ENCODE measurements around the gene JUN. TPM values are rescaled to one million over a fixed set of nuclear protein-coding genes. Genes with fewer than 3 reads are reported as not detected.

JUN gene
- total RNA-seq, 1 experiment from 2014 or later = 15.9 TPM

DNA sequence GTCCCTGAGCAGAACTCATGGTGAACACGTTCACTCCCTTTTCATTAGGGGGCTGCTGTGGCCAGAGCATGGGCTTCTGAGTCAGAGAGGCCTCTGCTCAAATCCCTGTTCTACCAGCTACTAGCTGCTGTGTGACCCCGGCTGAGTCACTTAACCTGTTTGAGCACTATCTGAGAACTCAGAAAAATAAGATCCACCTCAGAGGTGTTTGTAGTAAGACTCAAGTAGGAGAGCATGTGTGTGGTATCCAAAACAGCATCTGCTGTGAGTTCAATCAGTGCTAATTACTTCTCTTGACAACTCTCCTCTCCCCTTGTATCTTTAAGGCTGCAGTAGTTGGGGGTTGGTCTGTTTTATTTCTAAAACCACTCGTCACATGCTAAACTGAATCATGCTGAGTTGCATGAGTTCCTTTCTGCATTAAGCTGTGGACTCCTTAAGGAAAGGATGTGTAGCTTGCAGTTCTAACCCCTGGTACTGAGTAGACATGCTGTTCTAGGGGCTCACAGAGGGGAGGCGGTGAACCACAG, 39.7 kb upstream of the JUN start:
- Mint-ChIP-seq H3K4me1 (peaks cover 5% of the 10 kb centered on the region), H3K4me3 (no peak overlapping the region), H3K9me3 (peaks cover 27% of the 10 kb centered on the region), H3K27me3 (ENCODE audit: low read depth) (peaks cover 3% of the 10 kb centered on the region; the same call in 1 of the 2 replicates), H3K27ac (no peak overlapping the region), H3K36me3 (peaks cover 24% of the 10 kb centered on the region)
- ChIA-PET CTCF (no interaction called here), POLR2A (no interaction called here)
- TF ChIP-seq KAT7 (CRISPR knock-in tag; IDR thresholded peaks at IDR 0.05; ENCODE audit: borderline replicate concordance) = no peak
- ATAC-seq (peak; percentile 60), DNase-seq (ENCODE audit: low spot score) (no peak)

DNA sequence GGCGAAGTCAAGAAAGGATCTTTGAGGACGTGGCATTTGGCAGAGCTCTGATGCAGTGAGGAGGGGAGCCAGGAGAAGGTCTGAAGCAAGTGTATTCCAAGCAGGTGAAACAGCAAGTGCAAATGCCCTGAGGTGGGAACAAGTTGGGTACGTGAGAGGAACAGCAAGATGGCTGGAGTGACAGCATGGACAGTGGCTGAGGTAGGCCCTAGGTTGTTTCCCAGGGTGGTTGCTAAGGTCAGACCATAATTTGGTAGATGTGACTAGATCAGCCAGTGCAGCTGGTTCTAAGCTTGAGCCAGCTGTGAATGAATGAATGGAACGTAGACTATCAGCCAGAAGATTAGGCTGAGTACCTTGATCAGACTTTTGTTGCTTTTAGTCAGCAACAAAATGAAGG, 37.5 kb upstream of the JUN start:
- ChIA-PET CTCF (no interaction called here), POLR2A (no interaction called here)
- ATAC-seq (no peak), DNase-seq (ENCODE audit: low spot score) (no peak)
- Mint-ChIP-seq H3K27ac (no peak overlapping the region), H3K27me3 (ENCODE audit: low read depth) (peaks cover 3% of the 10 kb centered on the region; the same call in 1 of the 2 replicates), H3K9me3 (peaks cover 5% of the 10 kb centered on the region), H3K4me1 (peaks cover 9% of the 10 kb centered on the region), H3K36me3 (peaks cover 4% of the 10 kb centered on the region; the same call in 1 of the 2 replicates), H3K4me3 (no peak overlapping the region)
- TF ChIP-seq ZNF138 (CRISPR knock-in tag; conservative IDR thresholded peaks at IDR 0.05) (no peak), PRRX2 (CRISPR knock-in tag; IDR thresholded peaks at IDR 0.05) (no peak), GRHL2 (CRISPR knock-in tag; IDR thresholded peaks at IDR 0.05; ENCODE audit: insufficient replicate concordance, severe bottlenecking) (no peak), FOXJ3 (CRISPR knock-in tag; IDR thresholded peaks at IDR 0.05; ENCODE audit: borderline replicate concordance) (no peak), NFATC4 (CRISPR knock-in tag; IDR thresholded peaks at IDR 0.05) (no peak), NR3C1 (CRISPR knock-in tag; conservative IDR thresholded peaks at IDR 0.05; ENCODE audit: low read depth) (no peak), RELA (CRISPR knock-in tag; IDR thresholded peaks at IDR 0.05; ENCODE audit: borderline replicate concordance) (no peak)
- TF ChIP-seq, protein P1, sequence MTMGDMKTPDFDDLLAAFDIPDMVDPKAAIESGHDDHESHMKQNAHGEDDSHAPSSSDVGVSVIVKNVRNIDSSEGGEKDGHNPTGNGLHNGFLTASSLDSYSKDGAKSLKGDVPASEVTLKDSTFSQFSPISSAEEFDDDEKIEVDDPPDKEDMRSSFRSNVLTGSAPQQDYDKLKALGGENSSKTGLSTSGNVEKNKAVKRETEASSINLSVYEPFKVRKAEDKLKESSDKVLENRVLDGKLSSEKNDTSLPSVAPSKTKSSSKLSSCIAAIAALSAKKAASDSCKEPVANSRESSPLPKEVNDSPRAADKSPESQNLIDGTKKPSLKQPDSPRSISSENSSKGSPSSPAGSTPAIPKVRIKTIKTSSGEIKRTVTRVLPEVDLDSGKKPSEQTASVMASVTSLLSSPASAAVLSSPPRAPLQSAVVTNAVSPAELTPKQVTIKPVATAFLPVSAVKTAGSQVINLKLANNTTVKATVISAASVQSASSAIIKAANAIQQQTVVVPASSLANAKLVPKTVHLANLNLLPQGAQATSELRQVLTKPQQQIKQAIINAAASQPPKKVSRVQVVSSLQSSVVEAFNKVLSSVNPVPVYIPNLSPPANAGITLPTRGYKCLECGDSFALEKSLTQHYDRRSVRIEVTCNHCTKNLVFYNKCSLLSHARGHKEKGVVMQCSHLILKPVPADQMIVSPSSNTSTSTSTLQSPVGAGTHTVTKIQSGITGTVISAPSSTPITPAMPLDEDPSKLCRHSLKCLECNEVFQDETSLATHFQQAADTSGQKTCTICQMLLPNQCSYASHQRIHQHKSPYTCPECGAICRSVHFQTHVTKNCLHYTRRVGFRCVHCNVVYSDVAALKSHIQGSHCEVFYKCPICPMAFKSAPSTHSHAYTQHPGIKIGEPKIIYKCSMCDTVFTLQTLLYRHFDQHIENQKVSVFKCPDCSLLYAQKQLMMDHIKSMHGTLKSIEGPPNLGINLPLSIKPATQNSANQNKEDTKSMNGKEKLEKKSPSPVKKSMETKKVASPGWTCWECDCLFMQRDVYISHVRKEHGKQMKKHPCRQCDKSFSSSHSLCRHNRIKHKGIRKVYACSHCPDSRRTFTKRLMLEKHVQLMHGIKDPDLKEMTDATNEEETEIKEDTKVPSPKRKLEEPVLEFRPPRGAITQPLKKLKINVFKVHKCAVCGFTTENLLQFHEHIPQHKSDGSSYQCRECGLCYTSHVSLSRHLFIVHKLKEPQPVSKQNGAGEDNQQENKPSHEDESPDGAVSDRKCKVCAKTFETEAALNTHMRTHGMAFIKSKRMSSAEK (CRISPR knock-in tag; IDR thresholded peaks at IDR 0.05; ENCODE audit: borderline replicate concordance) = no peak
- TF ChIP-seq, protein P2, sequence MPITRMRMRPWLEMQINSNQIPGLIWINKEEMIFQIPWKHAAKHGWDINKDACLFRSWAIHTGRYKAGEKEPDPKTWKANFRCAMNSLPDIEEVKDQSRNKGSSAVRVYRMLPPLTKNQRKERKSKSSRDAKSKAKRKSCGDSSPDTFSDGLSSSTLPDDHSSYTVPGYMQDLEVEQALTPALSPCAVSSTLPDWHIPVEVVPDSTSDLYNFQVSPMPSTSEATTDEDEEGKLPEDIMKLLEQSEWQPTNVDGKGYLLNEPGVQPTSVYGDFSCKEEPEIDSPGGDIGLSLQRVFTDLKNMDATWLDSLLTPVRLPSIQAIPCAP (CRISPR knock-in tag; IDR thresholded peaks at IDR 0.05) = no peak
- TF ChIP-seq, protein P3, sequence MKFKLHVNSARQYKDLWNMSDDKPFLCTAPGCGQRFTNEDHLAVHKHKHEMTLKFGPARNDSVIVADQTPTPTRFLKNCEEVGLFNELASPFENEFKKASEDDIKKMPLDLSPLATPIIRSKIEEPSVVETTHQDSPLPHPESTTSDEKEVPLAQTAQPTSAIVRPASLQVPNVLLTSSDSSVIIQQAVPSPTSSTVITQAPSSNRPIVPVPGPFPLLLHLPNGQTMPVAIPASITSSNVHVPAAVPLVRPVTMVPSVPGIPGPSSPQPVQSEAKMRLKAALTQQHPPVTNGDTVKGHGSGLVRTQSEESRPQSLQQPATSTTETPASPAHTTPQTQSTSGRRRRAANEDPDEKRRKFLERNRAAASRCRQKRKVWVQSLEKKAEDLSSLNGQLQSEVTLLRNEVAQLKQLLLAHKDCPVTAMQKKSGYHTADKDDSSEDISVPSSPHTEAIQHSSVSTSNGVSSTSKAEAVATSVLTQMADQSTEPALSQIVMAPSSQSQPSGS (CRISPR knock-in tag; IDR thresholded peaks at IDR 0.05; ENCODE audit: borderline replicate concordance, low read depth) = no peak

DNA sequence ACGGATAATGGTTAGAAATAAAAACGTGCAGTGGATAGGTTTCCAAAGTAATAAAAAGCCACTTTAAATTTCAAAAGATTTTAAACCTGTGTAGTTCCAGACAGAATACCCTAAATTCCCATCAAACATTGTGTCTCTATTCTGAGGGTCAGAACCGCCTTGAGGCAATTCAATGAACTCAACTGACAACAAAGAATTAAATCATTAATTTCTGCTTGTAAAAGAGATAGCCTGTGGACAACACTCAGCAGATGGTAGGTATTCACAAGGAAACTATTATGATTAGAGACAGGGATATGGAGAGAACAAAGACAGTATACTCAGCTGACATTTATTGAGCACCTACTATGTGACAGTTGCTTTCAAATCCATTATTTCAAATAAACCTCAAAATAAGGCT, 35.1 kb upstream of the JUN start:
- H3K36me3 Mint-ChIP-seq = no peaks in the 10 kb centered on the region
- ChIA-PET POLR2A (interaction anchor here (1.9 kb wide), 1 partner anchor 35 kb away, joined by 5 read pairs; the partner anchor contains the start of gene JUN), CTCF (no interaction called here)
- no peaks in the 10 kb centered on the region for H3K9me3 Mint-ChIP-seq
- H3K27ac Mint-ChIP-seq = no peak overlapping the region
- H3K27me3 Mint-ChIP-seq (ENCODE audit: low read depth) = peaks cover 21% of the 10 kb centered on the region
- ATAC-seq (no peak), DNase-seq (ENCODE audit: low spot score) (no peak)
- no peak overlapping the region for H3K4me3 Mint-ChIP-seq
- peaks cover 23% of the 10 kb centered on the region for H3K4me1 Mint-ChIP-seq
- TF ChIP-seq, protein P4, sequence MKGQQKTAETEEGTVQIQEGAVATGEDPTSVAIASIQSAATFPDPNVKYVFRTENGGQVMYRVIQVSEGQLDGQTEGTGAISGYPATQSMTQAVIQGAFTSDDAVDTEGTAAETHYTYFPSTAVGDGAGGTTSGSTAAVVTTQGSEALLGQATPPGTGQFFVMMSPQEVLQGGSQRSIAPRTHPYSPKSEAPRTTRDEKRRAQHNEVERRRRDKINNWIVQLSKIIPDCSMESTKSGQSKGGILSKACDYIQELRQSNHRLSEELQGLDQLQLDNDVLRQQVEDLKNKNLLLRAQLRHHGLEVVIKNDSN (CRISPR knock-in tag; IDR thresholded peaks at IDR 0.05) = no peak
- TF ChIP-seq, protein P5, sequence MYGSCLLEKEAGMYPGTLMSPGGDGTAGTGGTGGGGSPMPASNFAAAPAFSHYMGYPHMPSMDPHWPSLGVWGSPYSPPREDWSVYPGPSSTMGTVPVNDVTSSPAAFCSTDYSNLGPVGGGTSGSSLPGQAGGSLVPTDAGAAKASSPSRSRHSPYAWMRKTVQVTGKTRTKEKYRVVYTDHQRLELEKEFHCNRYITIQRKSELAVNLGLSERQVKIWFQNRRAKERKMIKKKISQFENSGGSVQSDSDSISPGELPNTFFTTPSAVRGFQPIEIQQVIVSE (CRISPR knock-in tag; IDR thresholded peaks at IDR 0.05; ENCODE audit: borderline replicate concordance) = no peak
- TF ChIP-seq ZNF121 (CRISPR knock-in tag; IDR thresholded peaks at IDR 0.05) = no peak
- no peak for TF ChIP-seq EMX1 (CRISPR knock-in tag; IDR thresholded peaks at IDR 0.05)
- TF ChIP-seq, protein P6, sequence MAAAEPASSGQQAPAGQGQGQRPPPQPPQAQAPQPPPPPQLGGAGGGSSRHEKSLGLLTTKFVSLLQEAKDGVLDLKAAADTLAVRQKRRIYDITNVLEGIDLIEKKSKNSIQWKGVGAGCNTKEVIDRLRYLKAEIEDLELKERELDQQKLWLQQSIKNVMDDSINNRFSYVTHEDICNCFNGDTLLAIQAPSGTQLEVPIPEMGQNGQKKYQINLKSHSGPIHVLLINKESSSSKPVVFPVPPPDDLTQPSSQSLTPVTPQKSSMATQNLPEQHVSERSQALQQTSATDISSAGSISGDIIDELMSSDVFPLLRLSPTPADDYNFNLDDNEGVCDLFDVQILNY (CRISPR knock-in tag; IDR thresholded peaks at IDR 0.05) = no peak
- TF ChIP-seq, protein P7, sequence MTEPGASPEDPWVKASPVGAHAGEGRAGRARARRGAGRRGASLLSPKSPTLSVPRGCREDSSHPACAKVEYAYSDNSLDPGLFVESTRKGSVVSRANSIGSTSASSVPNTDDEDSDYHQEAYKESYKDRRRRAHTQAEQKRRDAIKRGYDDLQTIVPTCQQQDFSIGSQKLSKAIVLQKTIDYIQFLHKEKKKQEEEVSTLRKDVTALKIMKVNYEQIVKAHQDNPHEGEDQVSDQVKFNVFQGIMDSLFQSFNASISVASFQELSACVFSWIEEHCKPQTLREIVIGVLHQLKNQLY (CRISPR knock-in tag; IDR thresholded peaks at IDR 0.05) = no peak
- no peak for TF ChIP-seq CREB1 (CRISPR knock-in tag; IDR thresholded peaks at IDR 0.05)
- no peak for TF ChIP-seq ZNF671 (CRISPR knock-in tag; IDR thresholded peaks at IDR 0.05)
- no peak for TF ChIP-seq SMAD4 (CRISPR knock-in tag; IDR thresholded peaks at IDR 0.05)
- TF ChIP-seq, protein P8, sequence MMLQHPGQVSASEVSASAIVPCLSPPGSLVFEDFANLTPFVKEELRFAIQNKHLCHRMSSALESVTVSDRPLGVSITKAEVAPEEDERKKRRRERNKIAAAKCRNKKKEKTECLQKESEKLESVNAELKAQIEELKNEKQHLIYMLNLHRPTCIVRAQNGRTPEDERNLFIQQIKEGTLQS (CRISPR knock-in tag; conservative IDR thresholded peaks at IDR 0.05) = no peak
- TF ChIP-seq NFE2L1 (CRISPR knock-in tag; IDR thresholded peaks at IDR 0.05) = no peak
- TF ChIP-seq NFATC4 (CRISPR knock-in tag; IDR thresholded peaks at IDR 0.05) = no peak
- TF ChIP-seq GRHL2 (CRISPR knock-in tag; IDR thresholded peaks at IDR 0.05; ENCODE audit: insufficient replicate concordance, severe bottlenecking) = no peak
